ENCODE measurements around the gene ARHGAP42. TPM values are rescaled to one million over a fixed set of nuclear protein-coding genes. Genes with fewer than 3 reads are reported as not detected.

Gene ARHGAP42
- polyA plus RNA-seq, 3 donors: 0.13 TPM; not detected in 2

GRCh38 chr11:100966366-100966765 is 279.3 kb downstream of the ARHGAP42 start:
- H3K4me1 Mint-ChIP-seq: no peaks in the 10 kb centered on the region
- Histone ChIP-seq H4K20me1 (ENCODE audit: insufficient read depth, low read length) (no peaks in the 10 kb centered on the region), H3K36me3 (replicated peaks in 1 of 2; ENCODE audit: control insufficient read depth in 1 of 2, insufficient read depth in 2 of 2, low read length in 2 of 2) (no peaks in the 10 kb centered on the region), H3K9me3 (replicated peaks in 1 of 2; ENCODE audit: control insufficient read depth in 1 of 2, insufficient read depth in 1 of 2, low read length in 2 of 2) (peaks cover 14 to 15% of the 10 kb centered on the region in 2 donors), H2AFZ (ENCODE audit: insufficient read depth, low read depth, low read length, poor library complexity, severe bottlenecking) (no peak overlapping the region), H3K27me3 (ENCODE audit: control insufficient read depth in 2 of 2, insufficient read depth in 2 of 2, low read length in 2 of 2) (no peaks in the 10 kb centered on the region), H3K27ac (ENCODE audit: low read depth in 1 of 2, low read length in 2 of 2) (no peak overlapping the region), H3K4me1 (ENCODE audit: control insufficient read depth in 1 of 2, insufficient read depth in 2 of 2, low read length in 2 of 2) (no peaks in the 10 kb centered on the region), H3K79me2 (ENCODE audit: insufficient read depth, low read length) (no peaks in the 10 kb centered on the region), H3K4me2 (replicated peaks; ENCODE audit: extremely low read depth, low read length, poor library complexity, severe bottlenecking) (no peak overlapping the region), H3K9ac (ENCODE audit: insufficient read depth, low read length, poor library complexity, severe bottlenecking) (no peak overlapping the region), H3K4me3 (replicated peaks in 1 of 3; ENCODE audit: low read depth in 2 of 3, low read length in 3 of 3) (no peak overlapping the region)
- H3K4me3 Mint-ChIP-seq: no peak overlapping the region
- no peaks in the 10 kb centered on the region for H3K36me3 Mint-ChIP-seq
- no peak overlapping the region for H3K27ac Mint-ChIP-seq
- peaks cover 1 to 8% (median 4%) of the 10 kb centered on the region in 7 donors for H3K9me3 Mint-ChIP-seq
- DNase-seq: no peak
- H3K27me3 Mint-ChIP-seq (ENCODE audit: low read depth in 3 of 3): no peaks in the 10 kb centered on the region
- no peak for TF ChIP-seq CTCF (IDR thresholded peaks at IDR 0.05)
- intact Hi-C loops (cut with micrococcal nuclease): no loop called here

GRCh38 chr11:100969008-100969407 is 281.9 kb downstream of the ARHGAP42 start:
- Histone ChIP-seq H2AFZ (ENCODE audit: insufficient read depth, low read depth, low read length, poor library complexity, severe bottlenecking) (no peak overlapping the region), H3K9ac (ENCODE audit: insufficient read depth, low read length, poor library complexity, severe bottlenecking) (no peak overlapping the region), H3K4me3 (replicated peaks in 1 of 3; ENCODE audit: low read depth in 2 of 3, low read length in 3 of 3) (no peak overlapping the region), H3K27ac (ENCODE audit: low read depth in 1 of 2, low read length in 2 of 2) (no peak overlapping the region), H3K4me2 (replicated peaks; ENCODE audit: extremely low read depth, low read length, poor library complexity, severe bottlenecking) (no peak overlapping the region), H4K20me1 (ENCODE audit: insufficient read depth, low read length) (no peaks in the 10 kb centered on the region), H3K36me3 (replicated peaks in 1 of 2; ENCODE audit: control insufficient read depth in 1 of 2, insufficient read depth in 2 of 2, low read length in 2 of 2) (no peaks in the 10 kb centered on the region), H3K4me1 (ENCODE audit: control insufficient read depth in 1 of 2, insufficient read depth in 2 of 2, low read length in 2 of 2) (no peaks in the 10 kb centered on the region), H3K79me2 (ENCODE audit: insufficient read depth, low read length) (no peaks in the 10 kb centered on the region), H3K27me3 (ENCODE audit: control insufficient read depth in 2 of 2, insufficient read depth in 2 of 2, low read length in 2 of 2) (no peaks in the 10 kb centered on the region), H3K9me3 (replicated peaks in 1 of 2; ENCODE audit: control insufficient read depth in 1 of 2, insufficient read depth in 1 of 2, low read length in 2 of 2) (peaks cover 14 to 15% of the 10 kb centered on the region in 2 donors)
- no peaks in the 10 kb centered on the region for H3K27me3 Mint-ChIP-seq (ENCODE audit: low read depth in 3 of 3)
- no peak for TF ChIP-seq CTCF (IDR thresholded peaks at IDR 0.05)
- intact Hi-C loops (cut with micrococcal nuclease): no loop called here
- no peaks in the 10 kb centered on the region for H3K36me3 Mint-ChIP-seq
- peaks cover 2 to 10% (median 4%) of the 10 kb centered on the region in 7 donors for H3K9me3 Mint-ChIP-seq
- DNase-seq: no peak
- H3K4me3 Mint-ChIP-seq: no peak overlapping the region
- no peak overlapping the region for H3K27ac Mint-ChIP-seq
- H3K4me1 Mint-ChIP-seq: no peaks in the 10 kb centered on the region

All from CD14-positive monocyte (primary cell).